ENCODE measurements around the gene HEXIM1.
A peak's percentile ranks its signal among the peaks of the same experiment; 100 is the strongest.

HEXIM1 gene

DNA sequence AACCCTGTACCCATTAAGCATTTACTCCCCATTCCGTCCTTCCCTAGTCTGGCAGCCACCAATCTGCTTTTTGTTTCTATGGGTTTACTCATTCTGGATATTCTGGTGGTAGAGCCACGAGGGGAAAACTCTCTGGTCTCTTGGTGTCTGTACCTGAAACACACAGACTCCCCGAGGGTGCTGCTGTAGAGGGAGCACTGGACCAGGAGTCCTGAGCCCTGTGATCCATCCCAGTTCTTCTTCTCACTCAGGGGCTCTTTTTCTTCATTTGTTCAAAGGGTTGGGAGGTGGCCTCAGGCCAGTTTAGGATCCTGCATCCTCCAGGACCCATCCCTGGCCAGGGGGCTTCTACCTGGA lies 27.5 kb downstream of the HEXIM1 start:
- DNase-seq, result no peak

- no peak for DNase-seq
Observed at GRCh38 chr17:45177563-45177962, 29.3 kb downstream of the HEXIM1 start.

GRCh38 chr17:45184144-45184543 lies 35.9 kb downstream of the HEXIM1 start:
- DNase-seq, result no peak

GRCh38 chr17:45186801-45187354 lies 38.6 kb downstream of the HEXIM1 start:
- no peak for DNase-seq

DNA sequence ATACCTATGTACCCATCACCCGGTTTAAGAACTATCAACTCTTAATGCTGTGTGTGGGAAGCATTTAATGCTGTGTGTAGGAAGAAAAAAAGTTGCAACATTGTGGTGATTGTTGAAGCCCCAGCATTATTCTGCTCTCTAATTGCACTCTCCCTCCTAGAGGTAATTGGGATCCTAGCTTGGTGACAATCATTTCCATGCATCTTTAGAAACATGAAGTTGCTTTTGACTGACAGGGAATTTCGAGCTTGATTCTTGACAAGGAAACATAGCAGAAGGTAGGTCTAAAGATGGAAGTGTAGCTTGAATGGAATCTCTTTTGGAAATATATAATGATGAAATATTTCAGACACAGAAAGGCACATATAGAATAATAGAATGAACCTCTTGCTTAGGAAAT lies 40.7 kb downstream of the HEXIM1 start:
- DNase-seq, result no peak

DNA sequence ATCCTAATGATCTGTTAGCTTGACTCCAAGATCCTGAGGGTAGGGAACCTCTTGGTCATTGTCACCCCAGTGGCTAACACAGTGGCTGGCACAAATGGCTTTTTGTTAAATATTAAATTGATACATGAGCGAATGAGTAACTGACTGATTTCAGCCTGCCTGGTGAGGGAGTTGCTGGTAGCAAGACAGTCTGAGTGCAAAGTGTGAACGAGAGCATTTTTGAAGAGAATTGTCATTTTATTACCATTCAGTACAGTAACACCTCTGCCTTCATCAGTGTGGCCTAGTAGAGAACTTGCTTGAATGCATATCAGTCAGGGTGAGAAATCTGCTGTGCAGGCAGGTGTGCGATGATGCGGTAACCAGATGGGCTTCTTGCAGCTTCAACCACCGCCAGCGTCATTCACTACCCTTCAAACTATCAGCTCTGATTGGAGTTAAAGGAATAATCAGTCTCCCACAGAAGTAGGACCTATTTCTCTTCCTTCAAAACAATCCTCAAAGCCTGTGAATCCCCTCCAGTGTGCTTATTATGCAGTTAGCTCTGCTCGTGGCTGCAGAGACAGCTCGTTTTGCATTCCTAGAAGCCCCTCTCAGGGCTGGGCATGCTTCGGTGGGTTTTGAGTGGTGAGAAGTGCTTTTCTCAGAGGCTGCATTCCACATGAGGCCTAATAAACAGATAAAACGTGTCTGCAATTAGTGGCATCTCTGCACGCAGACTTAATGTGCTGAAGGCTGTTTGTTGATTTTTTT lies 42.4 kb downstream of the HEXIM1 start:
- no peak for DNase-seq

- DNase-seq, result no peak
Observed at GRCh38 chr17:45195424-45195823, 47.1 kb downstream of the HEXIM1 start.

- DNase-seq, result no peak
Observed at GRCh38 chr17:45197108-45197507, 48.8 kb downstream of the HEXIM1 start.

- DNase-seq, result peak; percentile 86
Observed at GRCh38 chr17:45197555-45198334, 49.5 kb downstream of the HEXIM1 start.

GRCh38 chr17:45200701-45201100 lies 52.4 kb downstream of the HEXIM1 start:
- DNase-seq, result no peak

DNA sequence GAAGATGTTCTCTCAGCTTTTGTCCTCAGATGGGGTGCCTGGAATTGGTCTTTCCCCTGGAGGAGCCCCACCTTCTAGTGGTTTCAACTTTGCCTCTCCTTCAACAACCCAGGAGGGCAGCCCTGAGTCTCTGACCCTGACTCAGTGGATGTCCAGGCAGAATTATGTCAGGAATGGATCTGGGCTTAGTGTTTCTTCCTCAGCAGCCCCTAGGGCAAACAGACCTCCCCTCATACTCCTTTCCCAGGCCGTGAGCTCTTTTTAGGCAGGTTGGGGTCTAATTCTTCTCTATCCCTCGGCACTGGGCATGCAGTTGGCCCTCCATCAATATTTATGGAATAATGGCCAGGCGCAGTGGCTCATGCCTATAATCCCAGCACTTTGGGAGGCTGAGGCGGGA lies 53.2 kb downstream of the HEXIM1 start:
- no peak for DNase-seq
